Measurements from ENCODE around the gene NOS1.

DNA sequence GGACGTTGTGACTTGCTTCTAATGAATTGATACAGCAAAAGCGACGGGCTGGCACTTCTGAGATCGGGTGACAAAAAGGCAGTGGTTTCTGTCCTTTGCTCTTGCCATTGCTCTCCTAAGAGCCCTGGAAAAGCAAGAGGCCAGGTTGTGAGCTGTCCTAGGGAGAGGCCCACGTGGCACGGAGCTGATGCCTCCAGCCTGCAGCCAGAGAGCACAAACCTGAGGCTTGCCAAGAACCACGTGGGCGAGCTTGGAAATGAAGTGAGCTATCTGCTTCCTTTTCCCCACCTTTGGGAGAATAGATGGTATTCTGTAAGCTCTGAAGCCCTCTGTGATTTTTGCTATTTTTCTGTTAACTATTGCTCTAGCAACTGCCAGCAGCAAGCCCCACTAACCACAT is 26.4 kb upstream of the NOS1 start:
- TF ChIP-seq, protein P1, sequence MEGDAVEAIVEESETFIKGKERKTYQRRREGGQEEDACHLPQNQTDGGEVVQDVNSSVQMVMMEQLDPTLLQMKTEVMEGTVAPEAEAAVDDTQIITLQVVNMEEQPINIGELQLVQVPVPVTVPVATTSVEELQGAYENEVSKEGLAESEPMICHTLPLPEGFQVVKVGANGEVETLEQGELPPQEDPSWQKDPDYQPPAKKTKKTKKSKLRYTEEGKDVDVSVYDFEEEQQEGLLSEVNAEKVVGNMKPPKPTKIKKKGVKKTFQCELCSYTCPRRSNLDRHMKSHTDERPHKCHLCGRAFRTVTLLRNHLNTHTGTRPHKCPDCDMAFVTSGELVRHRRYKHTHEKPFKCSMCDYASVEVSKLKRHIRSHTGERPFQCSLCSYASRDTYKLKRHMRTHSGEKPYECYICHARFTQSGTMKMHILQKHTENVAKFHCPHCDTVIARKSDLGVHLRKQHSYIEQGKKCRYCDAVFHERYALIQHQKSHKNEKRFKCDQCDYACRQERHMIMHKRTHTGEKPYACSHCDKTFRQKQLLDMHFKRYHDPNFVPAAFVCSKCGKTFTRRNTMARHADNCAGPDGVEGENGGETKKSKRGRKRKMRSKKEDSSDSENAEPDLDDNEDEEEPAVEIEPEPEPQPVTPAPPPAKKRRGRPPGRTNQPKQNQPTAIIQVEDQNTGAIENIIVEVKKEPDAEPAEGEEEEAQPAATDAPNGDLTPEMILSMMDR (conservative IDR thresholded peaks at IDR 0.05; ENCODE audit: low read depth in 2 of 2): no peak
- no peak for TF ChIP-seq EZH2 (IDR thresholded peaks at IDR 0.05; ENCODE audit: low read depth, unreplicated experiment)
- TF ChIP-seq EZH2phosphoT487 (IDR thresholded peaks at IDR 0.05; ENCODE audit: unreplicated experiment): no peak
- no peak for TF ChIP-seq POLR2AphosphoS5 (IDR thresholded peaks at IDR 0.05; ENCODE audit: low read depth)
- TF ChIP-seq CREB1 (CRISPR knock-in tag; IDR thresholded peaks at IDR 0.05; ENCODE audit: low read depth): no peak
- TF ChIP-seq, protein P2, sequence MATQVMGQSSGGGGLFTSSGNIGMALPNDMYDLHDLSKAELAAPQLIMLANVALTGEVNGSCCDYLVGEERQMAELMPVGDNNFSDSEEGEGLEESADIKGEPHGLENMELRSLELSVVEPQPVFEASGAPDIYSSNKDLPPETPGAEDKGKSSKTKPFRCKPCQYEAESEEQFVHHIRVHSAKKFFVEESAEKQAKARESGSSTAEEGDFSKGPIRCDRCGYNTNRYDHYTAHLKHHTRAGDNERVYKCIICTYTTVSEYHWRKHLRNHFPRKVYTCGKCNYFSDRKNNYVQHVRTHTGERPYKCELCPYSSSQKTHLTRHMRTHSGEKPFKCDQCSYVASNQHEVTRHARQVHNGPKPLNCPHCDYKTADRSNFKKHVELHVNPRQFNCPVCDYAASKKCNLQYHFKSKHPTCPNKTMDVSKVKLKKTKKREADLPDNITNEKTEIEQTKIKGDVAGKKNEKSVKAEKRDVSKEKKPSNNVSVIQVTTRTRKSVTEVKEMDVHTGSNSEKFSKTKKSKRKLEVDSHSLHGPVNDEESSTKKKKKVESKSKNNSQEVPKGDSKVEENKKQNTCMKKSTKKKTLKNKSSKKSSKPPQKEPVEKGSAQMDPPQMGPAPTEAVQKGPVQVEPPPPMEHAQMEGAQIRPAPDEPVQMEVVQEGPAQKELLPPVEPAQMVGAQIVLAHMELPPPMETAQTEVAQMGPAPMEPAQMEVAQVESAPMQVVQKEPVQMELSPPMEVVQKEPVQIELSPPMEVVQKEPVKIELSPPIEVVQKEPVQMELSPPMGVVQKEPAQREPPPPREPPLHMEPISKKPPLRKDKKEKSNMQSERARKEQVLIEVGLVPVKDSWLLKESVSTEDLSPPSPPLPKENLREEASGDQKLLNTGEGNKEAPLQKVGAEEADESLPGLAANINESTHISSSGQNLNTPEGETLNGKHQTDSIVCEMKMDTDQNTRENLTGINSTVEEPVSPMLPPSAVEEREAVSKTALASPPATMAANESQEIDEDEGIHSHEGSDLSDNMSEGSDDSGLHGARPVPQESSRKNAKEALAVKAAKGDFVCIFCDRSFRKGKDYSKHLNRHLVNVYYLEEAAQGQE (IDR thresholded peaks at IDR 0.05; ENCODE audit: unreplicated experiment): no peak
- TF ChIP-seq JUNB (IDR thresholded peaks at IDR 0.05; ENCODE audit: unreplicated experiment): no peak
- TF ChIP-seq, protein P3, sequence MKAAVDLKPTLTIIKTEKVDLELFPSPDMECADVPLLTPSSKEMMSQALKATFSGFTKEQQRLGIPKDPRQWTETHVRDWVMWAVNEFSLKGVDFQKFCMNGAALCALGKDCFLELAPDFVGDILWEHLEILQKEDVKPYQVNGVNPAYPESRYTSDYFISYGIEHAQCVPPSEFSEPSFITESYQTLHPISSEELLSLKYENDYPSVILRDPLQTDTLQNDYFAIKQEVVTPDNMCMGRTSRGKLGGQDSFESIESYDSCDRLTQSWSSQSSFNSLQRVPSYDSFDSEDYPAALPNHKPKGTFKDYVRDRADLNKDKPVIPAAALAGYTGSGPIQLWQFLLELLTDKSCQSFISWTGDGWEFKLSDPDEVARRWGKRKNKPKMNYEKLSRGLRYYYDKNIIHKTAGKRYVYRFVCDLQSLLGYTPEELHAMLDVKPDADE (IDR thresholded peaks at IDR 0.05): no peak
- TF ChIP-seq, protein P4, sequence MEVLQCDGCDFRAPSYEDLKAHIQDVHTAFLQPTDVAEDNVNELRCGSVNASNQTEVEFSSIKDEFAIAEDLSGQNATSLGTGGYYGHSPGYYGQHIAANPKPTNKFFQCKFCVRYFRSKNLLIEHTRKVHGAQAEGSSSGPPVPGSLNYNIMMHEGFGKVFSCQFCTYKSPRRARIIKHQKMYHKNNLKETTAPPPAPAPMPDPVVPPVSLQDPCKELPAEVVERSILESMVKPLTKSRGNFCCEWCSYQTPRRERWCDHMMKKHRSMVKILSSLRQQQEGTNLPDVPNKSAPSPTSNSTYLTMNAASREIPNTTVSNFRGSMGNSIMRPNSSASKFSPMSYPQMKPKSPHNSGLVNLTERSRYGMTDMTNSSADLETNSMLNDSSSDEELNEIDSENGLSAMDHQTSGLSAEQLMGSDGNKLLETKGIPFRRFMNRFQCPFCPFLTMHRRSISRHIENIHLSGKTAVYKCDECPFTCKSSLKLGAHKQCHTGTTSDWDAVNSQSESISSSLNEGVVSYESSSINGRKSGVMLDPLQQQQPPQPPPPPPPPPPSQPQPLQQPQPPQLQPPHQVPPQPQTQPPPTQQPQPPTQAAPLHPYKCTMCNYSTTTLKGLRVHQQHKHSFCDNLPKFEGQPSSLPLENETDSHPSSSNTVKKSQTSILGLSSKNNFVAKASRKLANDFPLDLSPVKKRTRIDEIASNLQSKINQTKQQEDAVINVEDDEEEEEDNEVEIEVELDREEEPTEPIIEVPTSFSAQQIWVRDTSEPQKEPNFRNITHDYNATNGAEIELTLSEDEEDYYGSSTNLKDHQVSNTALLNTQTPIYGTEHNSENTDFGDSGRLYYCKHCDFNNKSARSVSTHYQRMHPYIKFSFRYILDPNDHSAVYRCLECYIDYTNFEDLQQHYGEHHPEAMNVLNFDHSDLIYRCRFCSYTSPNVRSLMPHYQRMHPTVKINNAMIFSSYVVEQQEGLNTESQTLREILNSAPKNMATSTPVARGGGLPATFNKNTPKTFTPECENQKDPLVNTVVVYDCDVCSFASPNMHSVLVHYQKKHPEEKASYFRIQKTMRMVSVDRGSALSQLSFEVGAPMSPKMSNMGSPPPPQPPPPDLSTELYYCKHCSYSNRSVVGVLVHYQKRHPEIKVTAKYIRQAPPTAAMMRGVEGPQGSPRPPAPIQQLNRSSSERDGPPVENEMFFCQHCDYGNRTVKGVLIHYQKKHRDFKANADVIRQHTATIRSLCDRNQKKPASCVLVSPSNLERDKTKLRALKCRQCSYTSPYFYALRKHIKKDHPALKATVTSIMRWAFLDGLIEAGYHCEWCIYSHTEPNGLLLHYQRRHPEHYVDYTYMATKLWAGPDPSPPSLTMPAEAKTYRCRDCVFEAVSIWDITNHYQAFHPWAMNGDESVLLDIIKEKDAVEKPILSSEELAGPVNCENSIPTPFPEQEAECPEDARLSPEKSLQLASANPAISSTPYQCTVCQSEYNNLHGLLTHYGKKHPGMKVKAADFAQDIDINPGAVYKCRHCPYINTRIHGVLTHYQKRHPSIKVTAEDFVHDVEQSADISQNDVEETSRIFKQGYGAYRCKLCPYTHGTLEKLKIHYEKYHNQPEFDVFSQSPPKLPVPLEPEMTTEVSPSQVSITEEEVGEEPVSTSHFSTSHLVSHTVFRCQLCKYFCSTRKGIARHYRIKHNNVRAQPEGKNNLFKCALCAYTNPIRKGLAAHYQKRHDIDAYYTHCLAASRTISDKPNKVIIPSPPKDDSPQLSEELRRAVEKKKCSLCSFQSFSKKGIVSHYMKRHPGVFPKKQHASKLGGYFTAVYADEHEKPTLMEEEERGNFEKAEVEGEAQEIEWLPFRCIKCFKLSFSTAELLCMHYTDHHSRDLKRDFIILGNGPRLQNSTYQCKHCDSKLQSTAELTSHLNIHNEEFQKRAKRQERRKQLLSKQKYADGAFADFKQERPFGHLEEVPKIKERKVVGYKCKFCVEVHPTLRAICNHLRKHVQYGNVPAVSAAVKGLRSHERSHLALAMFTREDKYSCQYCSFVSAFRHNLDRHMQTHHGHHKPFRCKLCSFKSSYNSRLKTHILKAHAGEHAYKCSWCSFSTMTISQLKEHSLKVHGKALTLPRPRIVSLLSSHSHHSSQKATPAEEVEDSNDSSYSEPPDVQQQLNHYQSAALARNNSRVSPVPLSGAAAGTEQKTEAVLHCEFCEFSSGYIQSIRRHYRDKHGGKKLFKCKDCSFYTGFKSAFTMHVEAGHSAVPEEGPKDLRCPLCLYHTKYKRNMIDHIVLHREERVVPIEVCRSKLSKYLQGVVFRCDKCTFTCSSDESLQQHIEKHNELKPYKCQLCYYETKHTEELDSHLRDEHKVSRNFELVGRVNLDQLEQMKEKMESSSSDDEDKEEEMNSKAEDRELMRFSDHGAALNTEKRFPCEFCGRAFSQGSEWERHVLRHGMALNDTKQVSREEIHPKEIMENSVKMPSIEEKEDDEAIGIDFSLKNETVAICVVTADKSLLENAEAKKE (CRISPR knock-in tag; IDR thresholded peaks at IDR 0.05): no peak
- TF ChIP-seq ZNF114 (CRISPR knock-in tag; IDR thresholded peaks at IDR 0.05): no peak
- no peak for TF ChIP-seq ZNF331 (CRISPR knock-in tag; IDR thresholded peaks at IDR 0.05; ENCODE audit: low read depth)
